NCI-H2107 treated with DMSO at 0.1 percent for 48 hours (cell line): ENCODE measurements around the gene ARL14EP.

Experiments
- DNase-seq: peaks from one replicate; lab custom pipeline; 2025; ENCODE audit not compliant: unreplicated experiment; lab: John Stamatoyannopoulos, UW

ARL14EP gene

DNA sequence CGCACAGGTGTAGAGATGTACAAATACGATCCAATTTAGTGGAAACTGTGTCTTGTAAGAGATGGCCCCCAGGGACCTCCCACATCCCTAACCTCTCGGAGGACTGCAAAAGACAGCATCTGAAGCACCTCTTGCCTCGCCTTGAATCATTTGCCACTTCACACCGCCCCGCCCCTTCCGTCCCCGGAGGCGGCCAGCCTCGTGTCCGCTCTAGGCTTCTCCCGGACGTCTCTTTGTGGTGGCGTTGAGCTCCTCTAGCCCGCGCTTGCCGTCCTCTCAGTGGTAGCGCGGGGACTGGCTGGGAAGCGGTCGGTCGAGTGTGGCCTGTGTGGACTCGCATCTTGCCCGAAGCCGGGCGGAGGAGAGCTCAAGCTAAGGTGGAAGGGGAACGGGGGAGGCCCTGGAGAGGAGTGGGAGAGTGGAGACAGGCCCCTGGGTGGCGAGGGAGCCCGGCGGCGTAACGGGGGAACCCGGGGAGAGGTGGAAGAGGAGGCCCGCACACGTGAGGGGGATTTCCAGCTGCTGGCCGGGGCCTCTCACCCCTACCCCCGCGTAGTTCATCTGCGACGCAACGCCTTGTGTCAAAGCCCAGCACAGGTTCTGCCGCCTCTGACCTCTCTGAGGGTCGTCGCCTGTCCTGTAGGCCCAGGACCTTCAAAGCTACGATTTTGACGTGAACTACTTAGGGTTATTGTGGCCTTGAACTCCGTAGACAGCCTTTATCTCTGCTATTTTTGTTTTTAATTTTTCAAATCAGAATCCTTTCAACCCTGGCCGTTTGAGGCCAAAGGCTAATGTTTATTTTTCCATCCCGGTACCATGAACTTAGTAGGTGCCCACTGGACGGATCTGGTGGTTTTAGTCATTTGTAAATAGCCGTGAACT, at the start of gene ARL14EP:
TSS of gene ARL14EP (plus strand) at position 279 of the 885 bp plus-strand sequence. CDS start 7,845 bp downstream, outside the sequence.
- peak; percentile 85 for DNase-seq

DNA sequence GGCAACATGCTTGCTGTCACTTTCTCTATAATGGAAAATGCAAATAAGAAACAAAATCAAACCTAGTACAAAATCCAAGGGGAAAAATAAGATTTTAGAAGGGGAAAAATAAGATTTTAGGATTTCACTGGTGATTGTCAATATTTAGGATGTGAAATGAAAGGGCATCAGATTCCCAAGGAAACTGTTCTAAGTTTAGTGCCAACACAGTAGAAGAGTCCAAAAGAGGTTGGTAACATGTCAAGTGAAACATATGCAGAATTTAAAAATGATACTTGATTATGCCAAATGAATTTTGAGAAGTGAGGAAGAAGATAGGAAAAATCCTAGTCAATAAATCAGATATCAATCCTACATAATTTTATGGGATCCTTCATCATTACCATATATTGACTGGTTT, 45.7 kb upstream of the ARL14EP start:
- no peak for DNase-seq

GRCh38 chr11:30279796-30280195, 43.1 kb upstream of the ARL14EP start:
- DNase-seq, result no peak

- DNase-seq, result no peak
These were observed 41.2 kb upstream of the ARL14EP start for GRCh38 chr11:30281476-30282288.

- DNase-seq, result no peak
These were observed 40.6 kb upstream of the ARL14EP start for GRCh38 chr11:30282289-30282631.

DNA sequence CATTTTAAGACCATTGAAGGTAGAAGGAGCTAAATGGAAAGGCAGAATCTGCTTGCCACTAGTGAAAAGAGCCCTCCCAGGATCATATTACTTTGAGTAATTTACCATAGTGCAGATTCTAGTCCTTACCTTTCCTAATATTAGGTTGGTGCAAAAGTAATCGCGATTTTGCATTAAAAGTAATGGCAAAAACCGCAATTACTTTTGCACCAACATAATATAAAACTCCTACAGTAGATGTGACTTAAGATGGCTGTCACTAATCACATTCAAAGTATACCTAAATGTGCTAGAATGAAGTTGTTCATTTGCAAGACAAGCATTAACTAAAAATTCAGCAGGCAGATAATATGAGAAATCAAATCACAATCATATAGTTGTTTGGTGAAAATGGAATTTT, 38.1 kb upstream of the ARL14EP start:
- DNase-seq, result no peak

DNA sequence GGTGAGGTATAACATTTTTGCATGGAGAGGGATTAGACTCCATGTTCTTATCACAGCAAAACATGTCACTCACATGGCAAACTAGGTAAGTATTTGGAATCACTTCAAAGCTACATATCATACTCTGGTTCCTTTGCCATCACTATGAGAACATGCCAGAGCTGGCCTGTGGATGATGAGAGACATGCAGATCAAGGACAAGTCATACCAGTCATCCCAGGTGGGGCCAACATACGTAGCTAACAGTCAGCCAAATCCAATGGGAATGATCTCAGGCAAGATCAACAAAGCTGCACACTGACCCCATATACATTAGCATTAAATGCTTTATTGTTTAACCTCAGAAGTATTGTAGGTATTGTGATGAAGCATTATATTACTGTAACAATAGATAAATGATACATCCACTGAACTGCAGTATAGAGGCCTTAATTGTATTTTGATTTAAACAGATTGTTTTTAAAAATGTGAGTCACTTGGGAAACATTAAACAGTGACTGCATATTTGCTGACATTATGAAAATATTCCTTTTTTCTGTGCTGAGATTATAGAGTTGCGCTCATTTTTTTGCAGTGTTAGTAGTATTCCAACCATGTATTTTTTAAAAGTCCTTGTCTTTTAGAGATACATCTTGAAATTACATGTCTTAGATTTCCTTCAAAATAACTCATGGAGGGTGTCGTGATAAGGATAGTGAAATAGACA, 37.3 kb upstream of the ARL14EP start:
- DNase-seq, result no peak

DNA sequence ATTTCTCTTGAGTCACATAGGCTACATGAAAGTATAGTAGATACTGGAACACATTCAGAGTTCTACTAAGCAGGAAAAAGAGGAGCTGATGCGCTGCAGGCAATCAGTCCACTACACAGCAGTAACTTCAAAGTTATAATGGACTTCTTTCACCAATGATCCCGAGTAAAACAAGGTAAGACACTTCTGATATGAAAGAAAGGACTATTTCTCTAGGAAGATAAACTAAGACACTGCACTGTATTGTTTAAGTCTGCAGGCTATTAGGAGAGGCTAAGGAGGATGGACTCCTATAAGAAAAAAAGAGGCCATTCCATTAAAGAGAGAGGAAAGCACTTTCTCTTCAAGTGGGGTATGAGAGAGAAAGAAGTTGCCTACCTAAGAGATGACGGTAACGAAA, 31.6 kb upstream of the ARL14EP start:
- no peak for DNase-seq

- no peak for DNase-seq
These were observed 30.4 kb upstream of the ARL14EP start for GRCh38 chr11:30292545-30292944.

- no peak for DNase-seq
These were observed 27.6 kb upstream of the ARL14EP start for GRCh38 chr11:30295178-30295885.

- DNase-seq, result no peak
These were observed 18.3 kb upstream of the ARL14EP start for GRCh38 chr11:30304620-30305019.

GRCh38 chr11:30310623-30311022, 12.3 kb upstream of the ARL14EP start:
- DNase-seq, result no peak

DNA sequence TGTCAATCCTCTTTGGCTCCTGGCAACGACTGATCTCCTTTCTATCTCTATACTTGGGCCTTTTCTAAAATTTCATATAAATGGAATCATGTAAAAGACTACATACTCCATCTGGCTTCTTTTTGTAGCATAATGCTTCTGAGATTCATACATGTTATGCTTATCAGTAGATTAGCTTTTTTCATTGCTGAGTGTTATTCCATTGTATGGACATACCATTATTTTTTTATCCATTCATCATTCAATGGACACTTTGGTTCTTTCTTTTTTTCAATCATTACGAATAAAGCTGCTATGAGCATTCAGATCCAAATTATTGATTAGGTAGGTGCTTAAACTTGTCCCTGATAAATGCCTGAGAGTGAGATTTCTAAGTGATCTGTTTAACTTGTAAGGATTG, 11.7 kb upstream of the ARL14EP start:
- DNase-seq, result no peak

- DNase-seq, result no peak
These were observed 10.7 kb upstream of the ARL14EP start for GRCh38 chr11:30312243-30312642.

DNA sequence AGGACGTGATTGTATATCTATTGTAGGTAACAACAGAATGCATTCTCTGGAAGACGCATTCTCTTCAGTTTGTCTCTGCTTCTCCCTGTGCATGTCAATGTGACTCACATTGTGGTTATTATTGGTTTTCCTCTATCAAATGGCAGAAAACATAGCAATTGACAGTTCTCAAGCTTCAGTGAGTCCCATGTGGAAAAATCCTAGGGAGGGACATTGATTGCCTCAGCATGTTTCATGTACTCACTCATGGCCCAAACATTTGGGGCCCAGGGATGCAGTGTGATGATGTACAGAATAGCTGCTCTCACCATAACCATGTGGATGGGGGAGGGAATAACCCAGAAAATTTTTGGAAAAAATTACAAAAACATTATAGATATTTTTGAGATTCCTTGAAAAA, 9.3 kb upstream of the ARL14EP start:
- DNase-seq, result no peak

- no peak for DNase-seq
These were observed 8.3 kb upstream of the ARL14EP start for GRCh38 chr11:30314625-30315024.

- no peak for DNase-seq
These were observed 6.7 kb upstream of the ARL14EP start for GRCh38 chr11:30316237-30316636.

- DNase-seq, result no peak
These were observed 5.9 kb upstream of the ARL14EP start for GRCh38 chr11:30317030-30317429.

GRCh38 chr11:30321321-30321720, 1.6 kb upstream of the ARL14EP start:
- no peak for DNase-seq

GRCh38 chr11:30322191-30322590, 713 bp upstream of the ARL14EP start:
- DNase-seq, result no peak
